Activated naive CD4-positive, alpha-beta T cell treated with anti-CD3 and anti-CD28 coated beads, Interleukin-2, amount 50 U/mL, for 16 hours (primary cell): ENCODE measurements around the gene CTRB2.
"Not testable (repeated sequence)": the region's sequence is repeated elsewhere in the genome, so short reads cannot be mapped to it uniquely, and the experiment has no call there.

ENCODE experiments used
- DNase-seq: peaks from one replicate; pipeline ENCODE4 v3.0.0-alpha.2; 2020

Gene CTRB2

GRCh38 chr16:75206749-75207451 lies at the start of gene CTRB2:
Gene CTRB2, minus strand, starts transcription at chr16:75207161. Its CDS starts 20 bp downstream, at chr16:75207141.
- no peak for DNase-seq

- DNase-seq = no peak
Observed at GRCh38 chr16:75256059-75256571, 49.2 kb upstream of the CTRB2 start.

GRCh38 chr16:75254359-75254837 lies 47.4 kb upstream of the CTRB2 start:
- no peak for DNase-seq

- no peak for DNase-seq
Observed at GRCh38 chr16:75252946-75253911, 46.3 kb upstream of the CTRB2 start.

DNA sequence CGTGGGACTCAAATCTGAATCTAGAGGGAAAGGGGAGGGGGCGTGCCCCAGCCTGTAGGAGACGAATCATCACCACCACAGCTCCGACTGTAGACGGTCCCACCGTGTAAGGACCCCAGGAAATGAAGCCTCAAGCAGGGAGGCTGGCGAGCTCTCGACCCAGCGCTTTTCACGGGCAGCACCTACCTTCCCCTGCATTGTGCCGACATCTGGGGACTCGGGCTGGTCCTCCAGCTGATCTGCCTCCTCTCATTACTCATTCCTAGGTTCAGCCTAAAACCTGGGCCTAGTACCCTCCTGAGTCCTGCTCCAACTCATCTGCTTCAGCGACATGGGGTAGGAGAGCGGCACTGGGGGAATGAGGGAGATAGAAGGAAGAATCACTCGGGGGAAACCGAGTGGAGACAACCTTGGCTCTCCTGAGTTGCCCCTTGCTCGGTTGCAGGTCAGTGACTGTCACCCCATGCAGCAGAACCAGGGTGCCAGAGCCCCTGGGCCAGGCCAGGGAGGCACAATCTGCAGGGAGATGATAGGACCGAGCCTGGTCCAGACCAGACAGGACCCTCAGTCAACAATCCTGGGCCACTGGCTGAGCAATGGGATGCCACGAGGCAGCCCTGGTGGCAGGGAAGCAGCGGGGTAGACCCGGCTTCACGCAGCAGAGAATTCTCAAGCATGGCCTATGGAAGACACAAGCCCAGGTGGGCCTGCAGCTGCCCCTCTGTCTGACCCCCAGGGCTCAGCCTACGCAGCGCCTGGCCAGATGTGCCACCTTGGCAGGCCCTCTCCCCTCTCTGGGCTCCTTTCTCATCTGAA lies 45.3 kb upstream of the CTRB2 start:
- DNase-seq = no peak

- no peak for DNase-seq
Observed at GRCh38 chr16:75251280-75252048, 44.5 kb upstream of the CTRB2 start, which contains the start of gene BCAR1. Gene BCAR1, minus strand, starts transcription at chr16:75251624. Its CDS starts 142 bp downstream, at chr16:75251482.

DNA sequence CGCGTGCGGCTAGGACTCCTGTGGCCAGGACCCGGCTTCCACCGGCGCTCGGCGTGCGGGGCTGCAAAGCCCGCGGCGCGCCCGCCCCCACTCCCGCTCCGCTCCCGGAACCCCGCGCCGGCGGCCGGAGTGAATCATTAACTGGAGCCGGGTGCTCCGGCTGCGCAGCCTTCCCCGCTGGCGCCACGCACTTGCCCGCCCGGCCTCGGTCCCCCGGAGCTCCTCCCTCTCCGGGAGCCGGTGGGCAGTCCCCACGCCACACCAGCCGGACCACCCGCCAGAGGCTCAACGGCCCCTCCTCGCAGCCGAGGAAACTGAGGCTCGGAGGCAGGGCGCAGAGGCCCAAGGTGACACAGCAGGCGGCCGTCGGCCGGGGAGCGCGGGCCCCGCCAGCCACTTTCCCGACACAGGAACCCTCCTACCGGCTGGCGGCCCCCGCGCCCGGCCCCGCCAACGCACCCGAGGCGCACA lies 43.9 kb upstream of the CTRB2 start:
- DNase-seq = no peak

DNA sequence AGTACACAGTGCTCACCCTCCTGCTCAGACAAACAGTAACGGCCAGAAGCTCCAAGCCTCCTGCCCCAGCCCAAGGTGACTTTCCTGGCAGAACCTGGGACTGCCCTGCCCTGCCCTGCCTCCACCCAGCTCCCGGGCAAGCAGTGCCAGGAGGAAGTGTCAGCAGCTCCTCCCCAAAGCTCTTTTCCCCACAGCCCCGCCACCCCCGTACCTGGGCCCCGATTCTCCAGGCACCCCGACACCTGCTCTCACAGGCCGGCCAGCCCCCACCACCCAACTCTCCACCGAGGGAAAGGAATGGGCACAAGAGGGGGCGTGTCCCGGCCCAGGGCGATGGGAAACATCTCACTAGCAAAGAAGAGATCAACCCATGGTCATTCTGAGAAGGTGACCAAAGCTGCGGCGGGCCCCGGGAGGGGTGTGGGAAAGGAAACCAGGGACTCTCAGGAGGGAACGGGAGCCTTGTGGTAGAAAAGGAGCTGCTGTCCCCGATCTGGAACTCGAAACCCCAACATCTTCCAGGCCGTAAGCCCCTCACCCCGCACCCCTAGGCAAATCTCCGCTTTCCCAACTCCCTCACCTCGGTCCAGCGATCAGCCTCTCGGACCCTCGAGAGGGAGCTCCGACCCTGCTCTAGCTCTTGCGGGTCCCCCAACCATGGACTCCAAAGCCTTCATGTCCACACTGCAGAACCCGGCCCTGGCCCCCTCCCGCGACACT lies 43.3 kb upstream of the CTRB2 start:
- DNase-seq = no peak

- DNase-seq = no peak
Observed at GRCh38 chr16:75249441-75249840, 42.5 kb upstream of the CTRB2 start.

DNA sequence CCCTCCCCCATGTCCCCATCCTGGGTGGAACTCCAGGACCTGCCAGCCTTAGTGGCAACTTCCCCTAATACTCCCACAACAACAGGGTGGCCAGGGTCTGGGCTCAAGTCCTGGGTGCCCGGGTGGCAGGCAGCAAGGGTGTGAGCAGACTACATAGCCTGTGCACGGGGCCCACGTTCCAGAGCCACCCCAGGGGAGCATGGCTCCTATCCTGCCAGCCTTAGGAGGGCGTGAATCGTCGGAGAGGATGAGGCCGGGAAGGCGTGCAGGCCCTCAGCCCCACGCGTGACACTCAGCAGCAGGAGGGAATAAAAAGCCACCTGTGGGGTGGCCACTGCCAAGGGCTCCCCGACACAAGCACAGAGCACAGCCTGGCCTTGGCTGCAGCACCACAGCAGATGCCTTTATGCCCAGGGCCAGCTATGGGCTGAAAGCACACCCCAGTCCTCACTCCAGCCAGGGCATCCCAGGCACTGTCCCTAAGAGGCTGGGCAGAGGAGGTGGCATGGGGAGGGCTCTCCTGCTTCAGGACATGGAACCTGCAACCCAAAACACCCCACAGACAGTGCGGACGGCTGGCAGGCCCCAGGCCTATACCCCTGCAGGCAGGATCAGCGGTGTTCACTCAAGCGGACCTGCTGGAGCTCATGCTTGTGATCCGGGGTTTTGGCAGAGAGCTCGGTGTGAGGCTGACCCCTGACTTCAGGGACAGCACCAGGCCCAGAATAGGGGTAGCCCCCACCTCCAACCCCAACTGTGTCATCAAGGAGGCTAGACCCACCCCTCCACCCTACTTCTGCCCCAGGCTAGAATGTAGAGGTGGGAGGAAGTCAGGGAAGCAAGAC lies 41.8 kb upstream of the CTRB2 start:
- DNase-seq = no peak

GRCh38 chr16:75248142-75248535 lies 41.2 kb upstream of the CTRB2 start:
- no peak for DNase-seq

DNA sequence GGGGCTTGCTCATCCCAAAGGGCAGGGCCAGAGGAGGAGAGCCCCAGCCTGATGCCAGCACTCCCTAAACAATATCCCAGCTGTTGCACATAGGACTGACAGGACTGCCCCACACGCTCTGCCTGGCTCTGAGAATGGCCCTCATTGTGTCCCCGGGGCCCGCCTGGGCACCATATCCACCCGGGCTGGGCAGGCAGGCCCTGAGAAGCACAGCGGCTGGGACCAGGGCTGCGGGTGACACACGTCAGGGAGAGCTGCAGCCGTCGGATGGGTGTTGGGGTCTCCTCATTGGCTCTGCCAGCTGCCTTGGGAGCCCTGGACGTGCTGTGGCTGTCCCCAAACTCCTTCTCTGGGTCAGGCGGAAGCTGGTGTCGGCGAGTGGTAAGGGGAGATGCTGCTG lies 40.3 kb upstream of the CTRB2 start:
- no peak for DNase-seq

- DNase-seq = no peak
Observed at GRCh38 chr16:75246504-75247205, 39.7 kb upstream of the CTRB2 start.

- DNase-seq = no peak
Observed at GRCh38 chr16:75244844-75245758, 38.1 kb upstream of the CTRB2 start.

DNA sequence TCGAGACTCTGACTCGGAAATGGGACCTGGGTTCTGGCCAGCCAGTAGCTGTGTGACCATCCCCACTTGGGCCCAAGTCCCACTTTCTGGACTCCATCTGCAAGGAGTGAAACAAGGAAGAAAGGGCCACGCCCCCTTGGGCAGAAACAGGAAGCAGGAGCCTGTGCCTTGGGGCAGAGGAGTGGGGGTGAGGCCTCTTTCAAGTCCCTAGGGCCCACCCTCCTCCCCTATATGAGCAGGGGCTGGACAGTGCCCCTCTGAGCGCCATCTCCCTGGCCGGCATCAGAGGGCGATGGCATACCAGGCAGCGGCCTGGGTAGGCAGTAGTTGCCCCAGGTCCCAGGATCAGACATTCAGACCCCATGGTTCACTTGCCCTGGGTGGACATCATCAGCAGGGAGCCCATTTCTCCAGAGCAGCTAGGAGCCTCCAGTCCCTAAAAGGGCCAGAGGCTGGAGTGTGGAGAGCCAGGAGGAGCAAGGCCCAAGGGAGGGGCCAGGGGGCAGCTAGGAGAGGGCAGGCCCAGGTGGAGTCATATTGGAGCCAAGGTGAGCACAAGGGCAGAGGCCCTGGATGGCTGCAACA lies 37.4 kb upstream of the CTRB2 start:
- DNase-seq = no peak

GRCh38 chr16:75243667-75244224 lies 36.8 kb upstream of the CTRB2 start:
- no peak for DNase-seq

DNA sequence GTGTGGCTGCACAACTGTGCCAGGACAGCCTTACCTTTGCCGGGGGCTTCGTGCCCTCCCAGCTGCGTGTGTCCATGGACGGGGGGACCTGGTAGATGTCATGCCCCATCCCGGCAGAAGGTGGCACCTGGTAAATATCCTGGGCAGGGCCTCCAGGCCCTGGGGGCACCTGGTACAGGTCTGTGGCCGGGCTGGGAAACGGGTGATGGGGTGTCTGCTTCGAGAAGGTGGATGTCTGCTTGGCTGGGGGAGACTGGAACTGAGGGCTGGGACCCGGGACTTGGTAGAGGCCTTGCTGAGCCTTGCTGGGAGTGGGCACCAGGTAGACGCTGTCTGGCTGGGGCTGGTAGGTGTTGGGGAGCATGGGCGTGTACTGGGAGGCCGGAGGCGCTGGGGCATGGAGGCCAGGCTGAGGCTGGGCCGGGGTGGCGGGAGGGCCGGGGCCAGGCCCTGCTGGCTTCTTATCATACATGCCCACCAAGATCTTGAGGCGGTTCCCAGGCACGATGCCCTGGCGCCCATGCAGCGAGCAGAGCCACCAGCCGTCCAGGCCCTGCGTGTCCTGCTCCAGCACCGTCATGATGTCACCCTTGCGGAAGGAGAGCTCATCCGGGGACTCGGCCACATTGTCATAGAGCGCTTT lies 35.6 kb upstream of the CTRB2 start:
- not testable (repeated sequence) for DNase-seq
